Measurements from ENCODE around the gene AKT1S1.

DNA sequence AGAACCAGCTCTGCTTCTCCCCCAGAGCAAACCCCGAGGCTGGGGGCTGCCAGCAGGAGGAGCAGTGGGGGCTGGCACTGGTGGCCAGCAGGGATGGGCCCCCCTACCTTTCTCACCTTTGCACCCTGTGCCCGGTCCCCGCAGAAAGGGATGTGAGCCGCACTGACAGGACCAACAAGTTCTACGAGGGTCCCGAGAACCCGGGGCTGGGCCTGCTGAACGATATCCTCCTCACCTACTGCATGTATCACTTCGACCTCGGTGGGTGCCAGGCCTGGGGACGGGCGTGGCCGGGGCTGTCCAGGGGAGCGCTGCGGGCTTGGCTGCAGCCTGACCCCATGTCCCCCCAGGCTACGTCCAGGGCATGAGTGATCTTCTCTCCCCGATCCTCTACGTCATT is 7.0 kb upstream of the AKT1S1 start:
- TF ChIP-seq, protein P1, sequence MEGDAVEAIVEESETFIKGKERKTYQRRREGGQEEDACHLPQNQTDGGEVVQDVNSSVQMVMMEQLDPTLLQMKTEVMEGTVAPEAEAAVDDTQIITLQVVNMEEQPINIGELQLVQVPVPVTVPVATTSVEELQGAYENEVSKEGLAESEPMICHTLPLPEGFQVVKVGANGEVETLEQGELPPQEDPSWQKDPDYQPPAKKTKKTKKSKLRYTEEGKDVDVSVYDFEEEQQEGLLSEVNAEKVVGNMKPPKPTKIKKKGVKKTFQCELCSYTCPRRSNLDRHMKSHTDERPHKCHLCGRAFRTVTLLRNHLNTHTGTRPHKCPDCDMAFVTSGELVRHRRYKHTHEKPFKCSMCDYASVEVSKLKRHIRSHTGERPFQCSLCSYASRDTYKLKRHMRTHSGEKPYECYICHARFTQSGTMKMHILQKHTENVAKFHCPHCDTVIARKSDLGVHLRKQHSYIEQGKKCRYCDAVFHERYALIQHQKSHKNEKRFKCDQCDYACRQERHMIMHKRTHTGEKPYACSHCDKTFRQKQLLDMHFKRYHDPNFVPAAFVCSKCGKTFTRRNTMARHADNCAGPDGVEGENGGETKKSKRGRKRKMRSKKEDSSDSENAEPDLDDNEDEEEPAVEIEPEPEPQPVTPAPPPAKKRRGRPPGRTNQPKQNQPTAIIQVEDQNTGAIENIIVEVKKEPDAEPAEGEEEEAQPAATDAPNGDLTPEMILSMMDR (conservative IDR thresholded peaks at IDR 0.05; ENCODE audit: low read length): no peak
- TF ChIP-seq EZH2phosphoT487 (IDR thresholded peaks at IDR 0.05; ENCODE audit: borderline replicate concordance, low read depth, low read length): no peak
